ENCODE measurements around the gene SEL1L3.
A peak's percentile ranks its signal among the peaks of the same experiment; 100 is the strongest.

The SEL1L3 gene

DNA sequence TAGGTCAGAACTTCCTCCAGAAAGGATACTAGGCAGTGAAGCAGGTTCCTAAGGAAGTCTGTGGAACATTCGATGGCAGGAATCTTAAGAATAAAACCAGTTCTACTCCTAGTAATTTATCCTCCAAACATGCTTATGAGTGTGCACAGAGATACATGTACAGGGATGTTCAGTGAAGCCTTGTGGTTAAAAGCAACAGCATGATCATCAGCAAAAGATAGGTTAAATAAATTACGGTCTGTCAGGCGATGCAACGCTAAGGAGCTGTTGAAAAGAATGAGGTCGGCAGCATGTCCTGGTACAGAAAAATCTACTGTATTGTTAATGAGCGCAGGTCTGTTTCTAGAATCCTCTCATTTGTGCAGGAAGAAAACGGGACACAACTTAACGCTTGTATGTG lies 23.6 kb downstream of the SEL1L3 start:
- TF ChIP-seq, protein P1, sequence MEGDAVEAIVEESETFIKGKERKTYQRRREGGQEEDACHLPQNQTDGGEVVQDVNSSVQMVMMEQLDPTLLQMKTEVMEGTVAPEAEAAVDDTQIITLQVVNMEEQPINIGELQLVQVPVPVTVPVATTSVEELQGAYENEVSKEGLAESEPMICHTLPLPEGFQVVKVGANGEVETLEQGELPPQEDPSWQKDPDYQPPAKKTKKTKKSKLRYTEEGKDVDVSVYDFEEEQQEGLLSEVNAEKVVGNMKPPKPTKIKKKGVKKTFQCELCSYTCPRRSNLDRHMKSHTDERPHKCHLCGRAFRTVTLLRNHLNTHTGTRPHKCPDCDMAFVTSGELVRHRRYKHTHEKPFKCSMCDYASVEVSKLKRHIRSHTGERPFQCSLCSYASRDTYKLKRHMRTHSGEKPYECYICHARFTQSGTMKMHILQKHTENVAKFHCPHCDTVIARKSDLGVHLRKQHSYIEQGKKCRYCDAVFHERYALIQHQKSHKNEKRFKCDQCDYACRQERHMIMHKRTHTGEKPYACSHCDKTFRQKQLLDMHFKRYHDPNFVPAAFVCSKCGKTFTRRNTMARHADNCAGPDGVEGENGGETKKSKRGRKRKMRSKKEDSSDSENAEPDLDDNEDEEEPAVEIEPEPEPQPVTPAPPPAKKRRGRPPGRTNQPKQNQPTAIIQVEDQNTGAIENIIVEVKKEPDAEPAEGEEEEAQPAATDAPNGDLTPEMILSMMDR (IDR thresholded peaks at IDR 0.05) = no peak
- no peak for DNase-seq (ENCODE audit: low spot score)
- no peak overlapping the region for H3K4me3 ChIP-seq
- no peak overlapping the region for H3K27ac ChIP-seq

DNA sequence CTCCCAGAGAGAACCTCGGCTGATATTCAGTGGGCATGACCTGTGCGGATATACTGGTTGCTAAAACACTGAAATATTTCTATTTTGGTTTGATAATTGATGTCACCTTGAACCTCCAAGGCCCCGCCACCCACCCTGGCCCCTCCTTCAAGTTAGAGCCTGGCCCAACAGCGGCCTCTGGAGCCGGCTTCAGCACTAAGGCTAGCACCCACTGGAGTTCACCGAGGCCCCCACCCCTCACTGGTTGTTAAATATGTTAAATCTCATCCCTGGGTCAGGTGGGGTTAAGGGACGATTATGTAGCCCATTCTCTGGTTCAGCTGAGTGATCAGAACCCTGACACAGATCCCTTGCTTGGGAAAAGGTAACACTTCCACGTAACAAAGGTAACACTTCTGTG lies 24.3 kb downstream of the SEL1L3 start:
- no peak overlapping the region for H3K27ac ChIP-seq
- peak; percentile 40 for DNase-seq (ENCODE audit: low spot score)
- TF ChIP-seq, protein P1 (IDR thresholded peaks at IDR 0.05) = no peak
- no peak overlapping the region for H3K4me3 ChIP-seq

DNA sequence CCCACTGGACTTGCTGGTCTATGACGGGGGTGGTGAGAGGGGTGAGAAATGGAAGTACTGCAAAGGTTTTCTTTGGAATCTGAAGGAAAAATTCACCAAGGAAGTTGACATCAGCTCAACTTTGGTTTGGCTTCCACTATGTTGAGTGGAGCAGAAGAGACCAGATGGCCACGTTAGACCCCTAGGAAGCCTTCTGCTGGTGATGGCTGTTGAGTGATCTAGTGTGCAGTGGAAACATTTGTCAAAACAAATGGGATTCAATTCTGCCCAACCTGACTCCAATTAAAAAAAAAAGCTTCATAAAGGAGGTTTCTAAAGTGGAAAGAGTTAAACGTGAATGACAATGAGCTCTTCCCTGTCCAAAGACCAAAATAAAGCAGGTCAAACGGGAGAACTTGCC lies 25.7 kb downstream of the SEL1L3 start:
- DNase-seq (ENCODE audit: low spot score) = peak; percentile 4
- H3K4me3 ChIP-seq = no peak overlapping the region
- TF ChIP-seq, protein P1 (IDR thresholded peaks at IDR 0.05) = no peak
- no peak overlapping the region for H3K27ac ChIP-seq

DNA sequence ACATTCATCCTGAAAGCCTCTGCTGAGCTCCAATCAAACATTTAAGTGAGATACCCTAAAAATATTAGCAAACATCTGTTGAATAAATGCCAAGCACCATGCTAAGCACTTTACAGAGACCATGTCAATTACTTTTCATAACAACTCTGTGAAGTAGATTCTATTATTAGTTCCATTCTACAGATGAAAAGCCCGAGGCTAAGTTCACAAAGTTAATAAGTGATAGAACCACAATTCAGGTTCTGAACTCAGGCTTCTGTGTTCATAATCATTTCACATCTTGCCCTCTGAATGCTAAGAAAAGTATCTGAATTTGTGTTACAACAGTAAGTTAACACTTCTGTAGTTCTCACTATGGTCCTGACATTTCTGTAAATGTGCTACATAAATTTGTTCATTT lies 27.4 kb downstream of the SEL1L3 start:
- TF ChIP-seq, protein P1 (IDR thresholded peaks at IDR 0.05) = no peak
- H3K27ac ChIP-seq = no peak overlapping the region
- DNase-seq (ENCODE audit: low spot score) = no peak
- H3K4me3 ChIP-seq = no peak overlapping the region

DNA sequence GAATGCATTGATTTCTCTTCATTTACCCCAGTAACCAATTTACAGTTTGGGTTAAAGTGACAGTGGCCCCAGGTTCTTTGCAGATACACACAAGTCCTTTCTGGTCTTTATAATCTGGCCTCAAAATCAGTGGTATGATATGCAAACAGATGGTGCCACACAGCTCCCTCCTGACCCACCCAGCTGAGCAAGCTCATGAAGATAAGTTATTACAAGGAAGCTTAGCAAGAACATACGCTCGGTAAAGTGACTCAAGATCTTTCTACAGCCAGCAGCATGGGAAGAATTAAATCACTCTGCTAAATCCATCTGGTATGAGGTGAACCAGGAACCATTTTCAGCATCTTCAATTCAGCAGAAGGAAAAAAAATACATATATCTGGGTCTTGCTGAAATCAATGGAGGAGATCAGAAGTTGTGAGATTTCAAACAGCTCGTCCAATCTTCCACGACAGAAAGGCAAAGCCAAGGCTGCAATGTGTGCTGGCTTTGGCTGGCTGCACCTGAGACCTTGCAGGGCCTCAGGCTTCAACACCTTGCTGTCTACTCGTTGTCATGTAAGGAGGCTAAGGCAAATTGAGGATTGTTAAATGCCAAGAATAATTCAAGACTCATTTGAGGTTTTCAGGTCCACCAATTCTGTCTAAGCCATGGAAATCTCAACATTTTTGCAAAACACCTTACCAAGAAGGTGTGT lies 28.2 kb downstream of the SEL1L3 start:
- TF ChIP-seq, protein P1 (IDR thresholded peaks at IDR 0.05) = no peak
- H3K4me3 ChIP-seq = no peak overlapping the region
- H3K27ac ChIP-seq = no peak overlapping the region

DNA sequence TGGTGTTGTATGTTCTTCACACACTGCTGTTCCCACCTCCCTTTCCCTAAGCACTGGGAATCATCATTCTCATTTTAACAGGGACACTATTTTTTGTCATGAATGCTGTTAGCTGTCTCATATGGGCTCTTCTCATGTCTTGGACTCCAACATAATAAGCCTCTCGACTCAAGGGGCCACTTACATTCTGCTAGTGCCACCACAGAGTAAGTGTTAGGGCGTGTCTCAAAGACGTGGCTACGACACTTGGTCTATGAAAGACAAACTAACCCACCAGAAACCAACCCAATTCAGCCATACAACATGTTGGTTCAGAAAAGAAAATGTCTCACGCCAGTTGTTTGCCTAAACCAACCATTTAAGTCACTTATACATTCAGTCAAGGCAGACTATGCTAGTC lies 32.2 kb downstream of the SEL1L3 start:
- TF ChIP-seq, protein P1 (IDR thresholded peaks at IDR 0.05) = no peak
- Histone ChIP-seq H3K27ac (no peak overlapping the region), H3K4me3 (no peak overlapping the region)
- DNase-seq (ENCODE audit: low spot score) = no peak

More for the DNA sequence above, 28.2 kb downstream of the SEL1L3 start:
- DNase-seq (ENCODE audit: low spot score) = no peak

DNA sequence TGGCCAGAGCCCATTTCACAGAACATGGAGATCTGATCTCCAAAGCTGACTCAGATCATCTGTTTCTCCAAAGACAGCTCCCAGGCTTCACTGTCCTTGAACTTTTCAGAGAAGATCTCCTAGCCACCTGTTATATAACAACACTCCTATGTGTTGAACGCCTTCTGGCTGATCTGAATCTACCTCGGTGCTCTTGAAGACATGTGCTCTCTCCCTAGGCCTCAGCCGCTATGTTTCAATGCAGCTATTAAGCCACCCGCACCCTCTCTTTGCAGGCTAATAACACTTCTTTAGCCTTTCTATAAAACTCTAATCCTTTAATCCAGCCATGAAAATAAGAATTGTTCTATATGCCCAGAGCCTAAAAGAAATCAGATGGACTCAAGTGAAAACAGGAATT lies 34.9 kb downstream of the SEL1L3 start:
- Histone ChIP-seq H3K27ac (no peak overlapping the region), H3K4me3 (no peak overlapping the region)
- no peak for DNase-seq (ENCODE audit: low spot score)
- TF ChIP-seq, protein P1 (IDR thresholded peaks at IDR 0.05) = no peak

All from coronary artery (tissue), 2 donors.